ENCODE results near the gene HIC2.
"Not testable (repeated sequence)": the region's sequence is repeated elsewhere in the genome, so short reads cannot be mapped to it uniquely, and the experiment has no call there.

The HIC2 gene

DNA sequence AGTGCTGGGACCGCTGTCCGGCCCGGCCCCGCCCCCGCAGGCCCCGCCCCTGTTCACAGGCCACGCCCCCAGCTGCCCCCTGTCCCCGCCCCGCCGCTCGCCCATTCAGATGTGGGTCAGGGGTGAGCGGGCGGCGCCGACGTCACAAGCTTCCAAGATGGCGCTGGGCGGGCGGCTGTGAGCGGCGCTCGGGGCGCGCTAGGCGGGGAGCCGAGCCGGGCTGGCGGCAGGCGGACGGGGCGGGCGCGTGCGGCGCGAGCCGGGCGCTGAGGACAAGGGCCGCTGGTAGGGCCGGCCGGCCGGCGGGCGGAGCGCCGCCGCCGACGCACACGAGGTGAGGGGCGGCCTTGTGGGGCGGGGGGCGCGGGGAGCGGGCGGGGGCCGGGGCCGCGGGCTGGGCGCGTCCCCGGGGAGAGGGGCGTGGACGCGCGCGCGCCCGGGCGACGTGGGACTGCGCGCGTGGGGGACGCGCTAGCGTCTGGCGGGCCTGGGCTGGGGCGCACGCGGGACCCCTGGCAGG, at the start of gene HIC2:
Gene HIC2, plus strand, starts transcription at position 145 of the 520 bp plus-strand sequence. CDS start 25,461 bp downstream, outside the sequence.
- not testable (repeated sequence) for DNase-seq

- DNase-seq, result not testable (repeated sequence)
Measured at GRCh38 chr22:21368603-21369310, 48.4 kb upstream of the HIC2 start.

GRCh38 chr22:21375880-21376279, 41.3 kb upstream of the HIC2 start:
- DNase-seq, result not testable (repeated sequence)

DNA sequence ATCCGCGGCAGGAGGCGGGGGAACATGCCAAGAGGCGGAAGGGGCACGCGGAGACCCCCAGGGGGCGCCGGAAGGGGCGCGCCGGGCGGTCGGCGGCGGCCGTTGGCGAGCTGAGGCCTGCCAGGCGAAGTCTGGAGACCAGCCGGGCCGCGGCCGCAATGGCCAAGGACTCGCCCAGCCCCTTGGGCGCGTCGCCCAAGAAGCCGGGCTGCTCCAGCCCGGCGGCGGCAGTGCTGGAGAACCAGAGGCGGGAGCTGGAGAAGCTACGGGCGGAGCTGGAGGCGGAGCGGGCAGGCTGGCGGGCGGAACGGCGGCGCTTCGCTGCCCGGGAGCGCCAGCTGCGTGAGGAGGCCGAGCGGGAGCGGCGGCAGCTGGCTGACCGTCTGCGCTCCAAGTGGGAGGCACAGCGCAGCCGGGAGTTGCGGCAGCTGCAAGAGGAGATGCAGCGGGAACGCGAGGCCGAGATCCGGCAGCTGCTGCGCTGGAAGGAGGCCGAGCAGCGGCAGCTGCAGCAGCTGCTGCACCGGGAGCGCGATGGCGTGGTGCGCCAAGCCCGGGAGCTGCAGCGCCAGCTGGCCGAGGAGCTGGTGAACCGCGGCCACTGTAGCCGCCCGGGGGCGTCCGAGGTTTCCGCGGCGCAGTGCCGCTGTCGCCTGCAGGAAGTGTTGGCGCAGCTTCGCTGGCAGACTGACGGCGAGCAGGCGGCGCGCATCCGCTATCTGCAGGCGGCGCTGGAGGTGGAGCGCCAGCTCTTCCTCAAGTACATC, 33.3 kb upstream of the HIC2 start, which contains the start of gene RIMBP3B:
Gene RIMBP3B, plus strand, starts transcription at position 51 of the 767 bp plus-strand sequence. Its CDS starts 108 bp downstream, at position 159.
- not testable (repeated sequence) for DNase-seq

DNA sequence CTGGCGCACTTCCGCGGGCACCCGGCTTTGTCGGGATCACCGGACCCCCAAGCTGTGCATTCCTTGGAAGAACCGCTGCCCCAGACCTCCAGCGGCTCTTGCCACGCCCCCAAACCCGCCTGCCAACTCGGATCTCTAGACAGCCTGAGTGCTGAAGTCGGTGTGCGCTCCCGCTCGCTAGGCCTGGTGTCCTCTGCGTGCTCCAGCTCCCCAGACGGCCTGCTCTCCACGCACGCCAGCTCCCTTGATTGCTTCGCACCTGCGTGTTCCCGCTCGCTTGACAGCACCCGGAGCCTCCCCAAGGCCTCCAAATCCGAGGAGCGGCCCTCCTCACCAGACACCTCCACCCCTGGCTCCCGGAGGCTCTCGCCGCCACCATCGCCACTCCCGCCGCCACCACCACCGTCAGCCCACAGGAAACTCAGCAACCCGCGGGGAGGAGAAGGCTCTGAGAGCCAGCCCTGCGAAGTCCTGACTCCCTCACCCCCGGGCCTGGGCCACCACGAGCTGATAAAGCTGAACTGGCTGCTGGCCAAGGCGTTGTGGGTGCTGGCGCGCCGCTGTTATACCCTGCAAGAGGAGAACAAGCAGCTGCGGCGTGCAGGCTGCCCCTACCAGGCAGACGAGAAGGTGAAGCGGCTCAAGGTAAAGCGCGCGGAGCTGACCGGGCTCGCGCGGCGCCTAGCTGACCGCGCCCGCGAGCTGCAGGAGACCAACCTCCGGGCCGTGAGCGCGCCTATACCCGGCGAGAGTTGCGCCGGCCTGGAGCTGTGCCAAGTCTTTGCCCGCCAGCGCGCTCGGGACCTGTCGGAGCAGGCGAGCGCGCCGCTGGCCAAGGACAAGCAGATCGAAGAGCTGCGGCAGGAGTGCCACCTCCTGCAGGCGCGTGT, 32.5 kb upstream of the HIC2 start:
- not testable (repeated sequence) for DNase-seq

- DNase-seq, result not testable (repeated sequence)
Measured at GRCh38 chr22:21389480-21389879, 27.7 kb upstream of the HIC2 start.

- DNase-seq, result not testable (repeated sequence)
Measured at GRCh38 chr22:21390013-21390412, 27.2 kb upstream of the HIC2 start.

- DNase-seq, result not testable (repeated sequence)
Measured at GRCh38 chr22:21394613-21395012, 22.6 kb upstream of the HIC2 start.

- not testable (repeated sequence) for DNase-seq
Measured at GRCh38 chr22:21401197-21401969, 15.8 kb upstream of the HIC2 start.

DNA sequence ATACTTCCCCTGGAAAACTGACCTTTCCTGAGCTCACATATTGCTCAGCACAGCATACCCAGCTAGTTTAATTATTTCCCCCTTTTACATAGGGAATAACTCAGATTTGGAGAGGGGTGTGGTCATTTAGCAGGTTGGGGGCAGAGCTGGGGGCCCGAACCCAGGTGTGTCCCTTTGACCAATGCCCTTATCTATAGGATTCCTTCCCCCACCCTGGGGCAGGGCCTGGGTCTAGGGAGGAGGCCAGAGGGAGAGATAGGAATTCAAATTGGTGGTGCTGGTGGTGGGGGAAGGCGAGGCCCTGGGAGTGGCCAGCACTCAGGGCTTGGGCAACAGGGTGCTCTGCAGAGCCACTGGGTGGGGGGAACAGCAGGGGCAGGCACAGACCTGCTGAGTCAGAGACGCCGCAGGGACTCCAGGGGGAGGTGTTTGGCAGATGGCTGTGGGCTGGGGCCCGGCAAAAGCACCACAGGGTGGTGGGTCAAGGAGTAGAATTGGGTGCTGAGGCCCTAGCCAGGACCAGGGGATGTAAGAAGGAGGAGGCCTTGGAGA, 14.3 kb upstream of the HIC2 start:
- DNase-seq, result not testable (repeated sequence)

DNA sequence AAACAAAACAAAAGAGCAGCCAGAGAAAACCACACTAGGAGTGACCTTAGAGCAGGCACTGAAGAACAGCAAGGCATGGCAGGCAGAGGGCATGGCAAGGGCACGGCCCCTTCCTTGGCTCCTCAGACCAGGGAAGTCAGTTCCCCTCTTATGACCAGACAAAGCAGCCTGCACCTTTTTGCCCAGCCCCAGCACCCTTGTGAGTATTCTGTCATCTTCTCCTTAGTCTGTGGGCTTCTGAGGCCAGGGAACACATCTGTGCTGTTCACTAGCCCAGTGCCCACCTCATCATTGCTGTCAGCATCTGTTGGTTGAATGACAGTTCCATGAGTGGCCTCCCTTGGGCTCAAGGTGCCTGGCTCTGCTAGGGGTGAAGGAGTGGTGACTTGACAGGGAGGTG, 10.0 kb upstream of the HIC2 start:
- DNase-seq, result not testable (repeated sequence)

DNA sequence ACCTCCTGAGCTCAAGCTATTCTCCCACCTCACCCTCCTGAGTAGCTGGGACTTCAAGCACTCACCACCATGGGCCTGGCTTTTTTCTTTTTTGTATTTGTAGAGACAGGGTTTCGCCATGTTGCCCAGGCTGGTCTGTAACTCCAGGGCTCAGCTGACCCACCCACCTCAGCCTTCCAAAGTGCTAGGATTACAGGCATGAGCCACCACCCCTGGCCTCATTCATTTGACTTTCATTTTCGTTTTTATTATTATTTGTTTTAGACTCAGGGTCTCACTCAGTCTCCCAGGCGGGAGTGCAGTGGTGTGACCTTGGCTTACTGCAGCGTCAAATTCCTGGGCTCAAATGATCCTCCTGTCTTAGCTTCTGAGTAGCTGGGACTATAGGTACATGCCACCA, 9.4 kb upstream of the HIC2 start:
- DNase-seq, result not testable (repeated sequence)

GRCh38 chr22:21416375-21416774, 796 bp upstream of the HIC2 start:
- DNase-seq, result not testable (repeated sequence)

DNA sequence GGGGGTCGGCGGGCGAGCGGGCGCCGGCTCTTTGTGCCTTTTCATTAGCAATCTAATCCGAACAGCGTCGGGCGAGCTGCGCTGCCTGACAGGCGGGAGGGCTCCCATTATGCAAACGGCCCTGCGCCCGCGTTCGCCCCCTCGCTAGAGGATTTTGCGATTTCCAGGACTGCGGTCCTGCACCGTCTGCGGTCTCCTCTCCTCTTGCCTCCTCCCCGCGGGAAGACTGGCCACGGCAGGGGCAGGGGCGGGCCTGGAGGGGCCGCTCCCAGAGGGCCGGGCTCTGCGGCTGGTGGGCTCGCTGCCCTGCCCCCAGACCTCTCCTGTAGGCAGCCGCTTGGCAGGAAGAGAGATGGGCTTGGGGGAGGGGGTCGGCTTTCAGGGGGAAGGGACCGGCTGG, 682 bp downstream of the HIC2 start:
- DNase-seq, result not testable (repeated sequence)

GRCh38 chr22:21418974-21419638, 1.9 kb downstream of the HIC2 start:
- not testable (repeated sequence) for DNase-seq

GRCh38 chr22:21420180-21420763, 3.1 kb downstream of the HIC2 start:
- DNase-seq, result not testable (repeated sequence)

- not testable (repeated sequence) for DNase-seq
Measured at GRCh38 chr22:21424084-21424709, 7.0 kb downstream of the HIC2 start.

DNA sequence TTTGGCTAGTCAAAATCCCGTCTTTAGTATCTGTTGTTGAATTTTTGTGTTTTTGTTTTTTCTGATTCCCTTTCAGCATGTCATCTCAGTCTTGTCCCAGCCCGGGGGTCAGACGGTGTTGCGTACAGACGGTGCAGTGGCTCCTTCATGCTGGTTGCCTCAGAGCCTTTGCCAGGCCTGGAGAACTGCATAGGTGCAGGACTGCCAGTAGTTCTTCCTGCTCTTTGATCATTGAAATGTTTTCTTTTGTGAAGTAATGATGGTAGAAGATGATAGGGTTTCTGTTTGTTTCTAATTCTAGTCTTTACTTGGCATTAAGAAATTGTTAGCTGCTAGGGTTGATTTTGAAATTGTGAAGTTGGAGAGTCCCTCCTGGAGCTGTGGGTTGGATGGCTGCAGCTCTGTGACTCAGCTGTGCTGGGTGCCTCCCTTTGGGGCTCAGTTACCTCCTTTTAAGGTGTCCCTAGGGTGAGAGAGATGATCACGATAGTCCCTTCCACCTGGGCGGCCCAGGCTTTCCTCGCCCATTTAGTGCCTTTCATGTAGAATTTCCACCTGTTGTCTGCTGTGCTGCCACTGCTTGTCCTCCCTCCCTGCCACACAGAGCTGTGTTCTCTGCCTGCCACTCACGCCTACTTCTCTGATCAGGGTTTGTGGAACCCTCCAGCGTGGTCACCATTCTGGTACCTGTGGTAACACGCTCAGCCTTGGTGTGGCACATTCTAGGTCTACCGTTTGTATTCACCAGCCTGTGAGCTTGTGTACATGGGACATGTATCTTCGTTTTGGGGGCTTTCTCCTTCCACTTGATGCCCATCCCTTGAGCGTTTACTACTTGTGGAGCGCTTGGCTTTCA, 17.4 kb downstream of the HIC2 start:
- not testable (repeated sequence) for DNase-seq

Data from NCI-H2227 treated with DMSO at 0.1 percent for 48 hours (cell line).